K562 (cell line): Measurements from ENCODE around the gene USP35. TPM values are rescaled to one million over a fixed set of nuclear protein-coding genes. Genes with fewer than 3 reads are reported as not detected.
A peak's percentile ranks its signal among the peaks of the same experiment; 100 is the strongest.

ENCODE experiments used
- COPS2 ChIP-seq: fragments of 450-650 bp; conservative IDR thresholded peaks from 2 replicates; pipeline ENCODE4 v1.6.1; 2016; ENCODE audit warnings: mild to moderate bottlenecking, moderate library complexity
- HBP1 ChIP-seq: fragments of 450-650 bp; formaldehyde crosslinking; IDR thresholded peaks from 2 replicates; pipeline ENCODE4 v1.4.0; 2022; ENCODE audit warnings: missing genetic modification characterization
- HNRNPK ChIP-seq: fragments of 200-400 bp; formaldehyde crosslinking; IDR thresholded peaks from one replicate; pipeline ENCODE4 v1.6.1; 2018; ENCODE audit warnings: mild to moderate bottlenecking, low read depth, low read length; ENCODE audit not compliant: poor library complexity, severe bottlenecking
- PHF8 ChIP-seq: fragments of 200-600 bp; sonication (generic); IDR thresholded peaks from 2 replicates; pipeline ENCODE4 v1.6.1; 2012; ENCODE audit warnings: mixed run types, mild to moderate bottlenecking, inconsistent platforms, low read length, moderate library complexity, borderline replicate concordance
- SFPQ ChIP-seq: fragments of 200-400 bp; formaldehyde crosslinking; IDR thresholded peaks from 2 replicates; pipeline ENCODE4 v1.6.1; 2017; ENCODE audit warnings: mild to moderate bottlenecking, low read depth, low read length, moderate library complexity
- TCF7 ChIP-seq: sonication (generic); IDR thresholded peaks from 2 replicates; pipeline ENCODE4 v1.6.1; 2016; ENCODE audit warnings: antibody characterized with exemption, borderline replicate concordance
- ZBTB40 ChIP-seq, 2 experiments: fragments of 450-650 bp in 1 of 2; sonication (generic) in 1 of 2; formaldehyde crosslinking in 1 of 2; IDR thresholded peaks; 2 replicates each; pipeline versions ENCODE4 v1.7.1 to v1.9.0; 2016 to 2022; ENCODE audit warnings: inconsistent platforms in 1 of 2, mild to moderate bottlenecking in 1 of 2, missing genetic modification reagents in 1 of 2
- polyA plus RNA-seq, 8 experiments: library from polyadenylated mRNA; depleted of rRNA in 4 of 8; stranded (reverse) in 5 of 8; unstranded in 3 of 8; fragments of >200 nt; fragmentation: Nextera tagmentation in 2 of 8; fragmentation: Illumina TruSeq in 1 of 8; extraction: Ambion mirVana in 2 of 8; extraction: Trizol in 1 of 8; gene quantifications; 2 replicates each; pipeline versions ENCODE4 v1.2.1 to v1.2.3, GENCODE V29; 2011 to 2014; ENCODE audit warnings: inconsistent platforms in 1 of 8, missing spikeins in 1 of 8
- total RNA-seq, 7 experiments: library from RNA; depleted of rRNA in 6 of 7; stranded (reverse); fragments of >200 nt in 6 of 7; fragmentation: Illumina TruSeq in 2 of 7; extraction: Trizol in 2 of 7; gene quantifications; 2 replicates each; pipeline versions ENCODE4 v1.2.1 to v1.2.3, GENCODE V29; 2011 to 2021; ENCODE audit warnings: low replicate concordance in 1 of 7

Gene USP35
- total and polyA plus RNA-seq, 9 of the 15 experiments (the other 6 are each of a cell fraction or from before 2014, with no cell fraction given): 0.01 to 4.8 (median 3.6) TPM

GRCh38 chr11:78139422-78140391, 49.0 kb upstream of the USP35 start, which contains the start of gene ALG8 (continued):
- TF ChIP-seq HBP1 (CRISPR knock-in tag) (no peak), HNRNPK (no peak), COPS2 (no peak), PHF8 (peak; percentile 92), SFPQ (no peak), ZBTB40 (IDR thresholded peaks at IDR 0.05) (peak; percentile 63), ZBTB40 (CRISPR knock-in tag; IDR thresholded peaks at IDR 0.05) (no peak), TCF7 (no peak; the same call in 1 of the 2 replicates)
